ENCODE data around the gene UTS2B.

UTS2B gene

GRCh38 chr3:191269289-191270085, 60.8 kb downstream of the UTS2B start:
- POLR2A ChIA-PET: no interaction called here
- no peak for DNase-seq (ENCODE audit: extremely low spot score)
- CTCF ChIA-PET: interaction anchor here (0.6 kb wide), 1 partner anchor 1945 kb away, joined by 3 read pairs; no protein-coding TSS in a partner anchor
- TF ChIP-seq FOXK2 (IDR thresholded peaks at IDR 0.05) (no peak), HDGF (IDR thresholded peaks at IDR 0.05; ENCODE audit: borderline replicate concordance) (no peak), PKNOX1 (IDR thresholded peaks at IDR 0.05) (no peak), CTBP1 (IDR thresholded peaks at IDR 0.05; ENCODE audit: borderline replicate concordance) (no peak), SP1 (IDR thresholded peaks at IDR 0.05) (no peak), SUZ12 (IDR thresholded peaks at IDR 0.05) (no peak), ZNF384 (IDR thresholded peaks at IDR 0.05) (no peak), LEF1 (IDR thresholded peaks at IDR 0.05; ENCODE audit: borderline replicate concordance) (no peak), TARDBP (IDR thresholded peaks at IDR 0.05) (no peak), ARNT (IDR thresholded peaks at IDR 0.05) (no peak), L3MBTL2 (conservative IDR thresholded peaks at IDR 0.05) (no peak), FOXA1 (IDR thresholded peaks at IDR 0.05) (no peak), NFRKB (IDR thresholded peaks at IDR 0.05) (no peak), ELF4 (IDR thresholded peaks at IDR 0.05) (no peak)

- ChIA-PET POLR2A (no interaction called here), CTCF (no interaction called here)
- TF ChIP-seq SP1 (IDR thresholded peaks at IDR 0.05) (no peak), ARNT (IDR thresholded peaks at IDR 0.05) (no peak)
- DNase-seq (ENCODE audit: extremely low spot score): no peak
These were observed 61.6 kb downstream of the UTS2B start for GRCh38 chr3:191268737-191269136.

GRCh38 chr3:191263850-191264249, 66.5 kb downstream of the UTS2B start:
- DNase-seq (ENCODE audit: extremely low spot score): no peak
- TF ChIP-seq SP1 (IDR thresholded peaks at IDR 0.05) (no peak), LEF1 (IDR thresholded peaks at IDR 0.05; ENCODE audit: borderline replicate concordance) (no peak), HDGF (IDR thresholded peaks at IDR 0.05; ENCODE audit: borderline replicate concordance) (no peak), NFRKB (IDR thresholded peaks at IDR 0.05) (no peak), ARNT (IDR thresholded peaks at IDR 0.05) (no peak), PKNOX1 (IDR thresholded peaks at IDR 0.05) (no peak), FOXA1 (IDR thresholded peaks at IDR 0.05) (no peak), BHLHE40 (IDR thresholded peaks at IDR 0.05; ENCODE audit: borderline replicate concordance) (no peak), FOXK2 (IDR thresholded peaks at IDR 0.05) (no peak), CTBP1 (IDR thresholded peaks at IDR 0.05; ENCODE audit: borderline replicate concordance) (no peak), SUZ12 (IDR thresholded peaks at IDR 0.05) (no peak), FOXM1 (IDR thresholded peaks at IDR 0.05; ENCODE audit: borderline replicate concordance) (no peak), ZNF384 (IDR thresholded peaks at IDR 0.05) (no peak)
- POLR2A ChIA-PET: no interaction called here
- CTCF ChIA-PET: no interaction called here

GRCh38 chr3:191263365-191263764, 67.0 kb downstream of the UTS2B start:
- TF ChIP-seq LEF1 (IDR thresholded peaks at IDR 0.05; ENCODE audit: borderline replicate concordance): no peak
- no peak for TF ChIP-seq ZNF384 (IDR thresholded peaks at IDR 0.05)
- TF ChIP-seq FOXM1 (IDR thresholded peaks at IDR 0.05; ENCODE audit: borderline replicate concordance): no peak
- no peak for TF ChIP-seq FOXA1 (IDR thresholded peaks at IDR 0.05)
- TF ChIP-seq CTBP1 (IDR thresholded peaks at IDR 0.05; ENCODE audit: borderline replicate concordance): no peak
- TF ChIP-seq FOXK2 (IDR thresholded peaks at IDR 0.05): no peak
- no peak for TF ChIP-seq PKNOX1 (IDR thresholded peaks at IDR 0.05)
- no peak for TF ChIP-seq HDGF (IDR thresholded peaks at IDR 0.05; ENCODE audit: borderline replicate concordance)
- TF ChIP-seq SP1 (IDR thresholded peaks at IDR 0.05): no peak
- no peak for TF ChIP-seq ELF4 (IDR thresholded peaks at IDR 0.05)
- TF ChIP-seq BHLHE40 (IDR thresholded peaks at IDR 0.05; ENCODE audit: borderline replicate concordance): no peak
- no peak for TF ChIP-seq ARNT (IDR thresholded peaks at IDR 0.05)
- TF ChIP-seq L3MBTL2 (conservative IDR thresholded peaks at IDR 0.05): no peak
- TF ChIP-seq SUZ12 (IDR thresholded peaks at IDR 0.05): no peak
- no peak for TF ChIP-seq NFRKB (IDR thresholded peaks at IDR 0.05)
- no peak for TF ChIP-seq TARDBP (IDR thresholded peaks at IDR 0.05)
- CTCF ChIA-PET: no interaction called here
- DNase-seq (ENCODE audit: extremely low spot score): no peak
- POLR2A ChIA-PET: no interaction called here

- ChIA-PET POLR2A (no interaction called here), CTCF (no interaction called here)
- no peak for DNase-seq (ENCODE audit: extremely low spot score)
- TF ChIP-seq NFRKB (IDR thresholded peaks at IDR 0.05): no peak
- TF ChIP-seq FOXM1 (IDR thresholded peaks at IDR 0.05; ENCODE audit: borderline replicate concordance): no peak
- TF ChIP-seq FOXK2 (IDR thresholded peaks at IDR 0.05): no peak
- TF ChIP-seq HDGF (IDR thresholded peaks at IDR 0.05; ENCODE audit: borderline replicate concordance): no peak
- no peak for TF ChIP-seq L3MBTL2 (conservative IDR thresholded peaks at IDR 0.05)
- no peak for TF ChIP-seq ARNT (IDR thresholded peaks at IDR 0.05)
- TF ChIP-seq SUZ12 (IDR thresholded peaks at IDR 0.05): no peak
- TF ChIP-seq TARDBP (IDR thresholded peaks at IDR 0.05): no peak
- TF ChIP-seq LEF1 (IDR thresholded peaks at IDR 0.05; ENCODE audit: borderline replicate concordance): no peak
- no peak for TF ChIP-seq ZNF384 (IDR thresholded peaks at IDR 0.05)
- no peak for TF ChIP-seq BHLHE40 (IDR thresholded peaks at IDR 0.05; ENCODE audit: borderline replicate concordance)
- no peak for TF ChIP-seq ELF4 (IDR thresholded peaks at IDR 0.05)
- no peak for TF ChIP-seq SP1 (IDR thresholded peaks at IDR 0.05)
These were observed 67.7 kb downstream of the UTS2B start for GRCh38 chr3:191262650-191263049.

- no peak for TF ChIP-seq ELF4 (IDR thresholded peaks at IDR 0.05)
- TF ChIP-seq L3MBTL2 (conservative IDR thresholded peaks at IDR 0.05): no peak
- TF ChIP-seq ZNF384 (IDR thresholded peaks at IDR 0.05): no peak
- no peak for TF ChIP-seq BHLHE40 (IDR thresholded peaks at IDR 0.05; ENCODE audit: borderline replicate concordance)
- CTCF ChIA-PET: interaction anchor here (0.7 kb wide), 1 partner anchor 15 kb away, joined by 3 read pairs; no protein-coding TSS in a partner anchor
- DNase-seq (ENCODE audit: extremely low spot score): no peak
- POLR2A ChIA-PET: no interaction called here
These were observed 69.1 kb downstream of the UTS2B start for GRCh38 chr3:191261304-191261638.
